Lower leg skin (tissue), 3 donors: ENCODE measurements around the gene ZNF619.

ENCODE experiments used
- POLR2A ChIP-seq, 2 donors: fragments of 450-650 bp; IDR thresholded peaks; one replicate each; pipeline ENCODE4 v1.6.1; 2016 to 2017; ENCODE audit warnings: antibody characterized with exemption in 2 of 2, mild to moderate bottlenecking in 1 of 2, moderate library complexity in 1 of 2
- TF ChIP-seq, protein P1 (sequence below), 3 donors: fragments of 450-650 bp; IDR thresholded peaks; one replicate each; pipeline ENCODE4 v1.5.1; 2016; ENCODE audit warnings: antibody characterized with exemption in 3 of 3, mild to moderate bottlenecking in 3 of 3, moderate library complexity in 2 of 3

DNA sequence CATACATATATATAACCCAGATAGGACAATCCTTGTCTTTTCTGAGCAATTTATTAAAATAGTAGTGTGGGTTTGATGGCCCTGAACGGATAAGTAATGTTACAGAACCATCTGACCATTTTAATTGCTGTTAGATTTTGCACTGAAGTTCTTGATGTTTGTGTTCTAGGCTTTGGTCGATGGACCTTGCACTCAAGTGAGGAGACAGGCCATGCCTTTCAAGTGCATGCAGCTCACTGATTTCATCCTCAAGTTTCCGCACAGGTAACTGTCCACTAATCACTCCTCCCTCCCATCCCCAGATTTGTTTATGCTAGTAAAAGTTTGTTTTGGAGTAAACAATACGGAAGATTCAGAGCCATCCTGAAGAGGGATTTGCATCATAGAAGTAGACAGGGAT is 18.4 kb upstream of the ZNF619 start:
- TF ChIP-seq POLR2A (IDR thresholded peaks at IDR 0.05): no peak
- TF ChIP-seq, protein P1, sequence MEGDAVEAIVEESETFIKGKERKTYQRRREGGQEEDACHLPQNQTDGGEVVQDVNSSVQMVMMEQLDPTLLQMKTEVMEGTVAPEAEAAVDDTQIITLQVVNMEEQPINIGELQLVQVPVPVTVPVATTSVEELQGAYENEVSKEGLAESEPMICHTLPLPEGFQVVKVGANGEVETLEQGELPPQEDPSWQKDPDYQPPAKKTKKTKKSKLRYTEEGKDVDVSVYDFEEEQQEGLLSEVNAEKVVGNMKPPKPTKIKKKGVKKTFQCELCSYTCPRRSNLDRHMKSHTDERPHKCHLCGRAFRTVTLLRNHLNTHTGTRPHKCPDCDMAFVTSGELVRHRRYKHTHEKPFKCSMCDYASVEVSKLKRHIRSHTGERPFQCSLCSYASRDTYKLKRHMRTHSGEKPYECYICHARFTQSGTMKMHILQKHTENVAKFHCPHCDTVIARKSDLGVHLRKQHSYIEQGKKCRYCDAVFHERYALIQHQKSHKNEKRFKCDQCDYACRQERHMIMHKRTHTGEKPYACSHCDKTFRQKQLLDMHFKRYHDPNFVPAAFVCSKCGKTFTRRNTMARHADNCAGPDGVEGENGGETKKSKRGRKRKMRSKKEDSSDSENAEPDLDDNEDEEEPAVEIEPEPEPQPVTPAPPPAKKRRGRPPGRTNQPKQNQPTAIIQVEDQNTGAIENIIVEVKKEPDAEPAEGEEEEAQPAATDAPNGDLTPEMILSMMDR (IDR thresholded peaks at IDR 0.05): no peak
